Measurements from ENCODE around the gene SH3BP2.

The SH3BP2 gene

DNA sequence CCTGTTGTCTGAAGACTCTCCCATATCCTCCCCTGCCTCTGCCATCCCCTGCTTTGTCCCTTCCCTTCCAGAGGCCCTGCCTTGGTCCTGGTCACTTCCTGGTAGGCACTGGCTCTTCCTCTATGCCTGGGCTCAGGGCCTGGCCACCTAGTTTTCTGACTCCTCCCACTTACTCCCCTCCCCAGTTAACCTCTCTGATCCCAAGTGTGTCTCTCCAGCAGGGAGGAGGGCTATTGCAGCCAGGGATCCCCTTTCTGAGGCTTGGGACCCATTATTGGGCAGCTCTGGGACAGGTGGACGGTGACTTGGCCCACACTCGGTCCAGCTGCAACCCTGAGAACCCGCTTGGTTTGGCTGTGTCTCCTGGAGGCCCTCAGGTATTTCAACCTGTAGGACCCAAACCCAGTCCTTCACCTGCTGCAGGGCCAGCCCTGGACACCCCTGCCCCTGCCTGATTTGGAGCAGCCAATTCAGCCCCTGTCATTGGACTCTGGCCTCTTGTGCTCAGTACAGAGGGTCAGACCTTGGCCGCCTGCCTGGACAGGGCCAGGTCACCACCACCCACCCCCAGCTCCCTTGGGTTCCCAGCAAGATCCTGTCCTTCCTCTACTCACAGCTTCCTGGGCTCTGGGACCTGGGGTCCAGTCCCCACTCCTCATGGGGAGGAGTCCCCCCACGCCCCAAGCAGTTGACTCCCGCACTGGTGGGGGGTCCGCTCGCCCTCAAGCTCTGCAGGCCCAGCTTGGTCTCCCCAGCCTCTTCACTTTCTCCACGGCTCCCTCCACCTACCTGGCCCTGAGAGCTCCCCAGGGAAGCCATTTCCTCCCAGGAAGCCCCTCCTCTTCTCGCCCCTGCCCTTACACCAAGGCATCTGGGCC, 1.1 kb upstream of the SH3BP2 start:
- DNase-seq, result no peak

- no peak for DNase-seq
Measured at GRCh38 chr4:2792396-2792710, 532 bp upstream of the SH3BP2 start.

- peak; percentile 58 to 68 for DNase-seq
Measured at GRCh38 chr4:2793586-2794485, 951 bp downstream of the SH3BP2 start.

- DNase-seq, result no peak
Measured at GRCh38 chr4:2794486-2795299, 1.8 kb downstream of the SH3BP2 start.

GRCh38 chr4:2795300-2795892, 2.5 kb downstream of the SH3BP2 start:
- no peak for DNase-seq

DNA sequence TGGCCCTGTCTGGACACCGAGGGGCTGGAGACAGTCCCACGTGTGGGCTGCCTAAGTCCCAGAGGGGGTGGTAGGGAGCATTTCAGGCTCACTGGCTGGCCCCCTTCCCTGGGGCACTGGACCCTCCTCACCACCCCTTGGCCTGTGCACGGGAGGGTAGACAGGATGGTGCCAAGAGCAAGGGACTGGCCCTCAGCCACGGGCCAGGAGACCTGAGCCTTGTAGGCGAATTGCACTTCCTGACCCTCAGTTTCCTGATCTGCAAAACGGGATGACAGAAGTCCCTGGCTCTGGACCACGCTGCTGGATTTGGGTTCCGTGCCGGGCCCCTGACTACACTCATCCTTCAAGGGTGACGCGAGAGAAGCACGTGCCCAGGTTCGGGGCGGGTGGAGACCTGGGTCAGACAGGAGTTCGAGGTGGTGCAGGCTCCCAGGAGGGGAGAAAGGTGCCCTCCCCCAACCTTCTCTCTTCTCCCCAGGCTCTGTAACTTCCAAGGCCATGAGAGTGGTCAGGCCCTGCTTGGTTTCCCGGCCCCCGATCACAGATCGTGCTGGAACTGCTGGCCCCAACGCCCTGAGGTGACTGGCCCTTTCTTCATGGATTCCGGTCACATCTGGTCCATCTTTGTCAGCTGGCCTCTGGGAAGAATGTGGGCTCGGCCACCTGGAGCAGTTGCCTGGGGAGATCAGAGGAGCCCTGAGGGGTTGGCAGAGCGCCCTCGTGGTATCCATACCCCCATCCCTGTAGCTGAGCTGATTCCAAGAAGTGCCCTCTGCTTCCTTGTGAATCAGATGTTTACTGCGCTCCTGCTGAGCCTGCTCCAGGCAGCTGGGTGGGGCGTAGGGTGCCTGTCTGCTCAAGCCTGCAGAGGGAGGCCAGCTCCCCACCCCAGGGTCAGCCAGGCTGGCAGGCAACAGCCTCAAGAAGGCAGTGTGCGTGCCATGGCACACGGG, 3.3 kb downstream of the SH3BP2 start:
- DNase-seq, result no peak

DNA sequence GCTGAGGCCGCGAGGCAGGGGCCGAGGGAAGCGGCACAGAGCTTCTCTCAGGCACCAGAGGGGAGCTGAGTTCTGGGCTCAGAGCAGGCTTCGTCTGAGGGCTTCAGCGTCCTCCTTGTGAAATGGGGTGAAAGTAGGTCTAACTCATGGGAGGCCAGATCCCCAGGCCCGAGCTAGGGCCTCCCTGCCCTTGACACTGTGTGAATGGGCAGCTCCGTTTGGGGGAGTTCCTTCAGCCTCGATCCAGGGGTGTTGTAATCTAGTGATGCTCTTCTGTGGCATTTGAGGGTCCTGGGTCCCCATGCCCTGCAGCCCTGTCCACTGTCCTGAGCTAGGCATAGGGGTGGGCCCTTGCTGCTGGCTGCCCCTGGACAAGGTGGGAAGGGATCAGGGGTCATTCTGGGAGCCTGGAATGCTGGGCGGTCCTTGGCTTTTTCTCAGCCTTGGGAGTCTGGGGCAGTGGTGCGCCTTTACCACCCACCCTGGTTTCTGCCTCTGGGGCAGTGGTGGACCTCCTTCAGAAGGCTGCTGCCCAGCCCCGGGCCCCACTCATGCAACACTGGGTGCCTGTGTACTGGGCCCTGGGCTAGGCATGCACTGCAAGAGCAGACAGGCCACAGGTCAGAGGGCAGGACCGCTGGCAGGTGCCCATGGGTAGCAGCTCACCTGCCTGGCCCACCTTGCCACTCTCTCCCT, 4.1 kb downstream of the SH3BP2 start:
- no peak for DNase-seq

GRCh38 chr4:2797545-2798305, 4.8 kb downstream of the SH3BP2 start:
- peak; percentile 60 to 65 for DNase-seq

DNA sequence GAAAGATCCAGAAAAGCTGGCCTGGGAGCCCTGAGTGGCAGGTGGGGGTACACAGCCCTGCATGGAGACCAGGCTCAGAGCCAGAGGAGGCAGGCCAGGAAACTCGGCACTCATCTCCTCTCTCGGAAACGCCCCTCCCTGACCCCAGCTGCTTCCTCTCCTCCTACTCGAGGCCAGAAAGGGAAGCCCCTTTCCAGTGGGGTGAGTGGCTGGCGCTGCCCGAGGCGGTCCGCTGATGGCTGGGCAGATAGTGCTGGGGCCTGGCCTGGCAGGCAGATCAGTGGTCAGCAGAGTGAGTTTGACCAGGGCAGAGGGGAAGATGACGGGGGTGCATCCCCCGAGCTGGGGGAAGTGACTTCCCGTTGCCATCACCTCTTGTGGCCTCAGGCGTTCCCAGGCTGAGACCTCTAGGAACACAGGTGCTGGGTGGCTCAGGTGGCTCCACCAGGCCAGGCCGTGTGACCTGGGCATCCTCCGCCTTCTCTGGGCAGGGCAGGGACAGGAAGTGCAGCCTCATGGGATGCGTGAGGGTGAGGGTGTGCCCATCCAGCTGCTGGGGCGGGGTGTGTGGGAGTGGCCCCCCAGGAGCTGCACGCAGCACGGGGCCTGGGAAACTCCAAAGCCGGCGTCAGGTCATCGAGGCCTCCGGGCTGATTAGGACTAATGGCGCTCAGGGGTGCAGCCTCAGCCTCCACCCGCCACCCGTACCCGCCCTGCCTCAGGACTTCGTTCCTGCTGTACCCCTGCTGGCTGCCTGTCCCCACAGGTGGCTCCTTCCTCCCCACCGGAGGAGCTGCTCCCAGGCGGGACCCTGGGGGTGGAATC, 5.7 kb downstream of the SH3BP2 start:
- DNase-seq, result peak in 1 of 2 donors; percentile 50

DNA sequence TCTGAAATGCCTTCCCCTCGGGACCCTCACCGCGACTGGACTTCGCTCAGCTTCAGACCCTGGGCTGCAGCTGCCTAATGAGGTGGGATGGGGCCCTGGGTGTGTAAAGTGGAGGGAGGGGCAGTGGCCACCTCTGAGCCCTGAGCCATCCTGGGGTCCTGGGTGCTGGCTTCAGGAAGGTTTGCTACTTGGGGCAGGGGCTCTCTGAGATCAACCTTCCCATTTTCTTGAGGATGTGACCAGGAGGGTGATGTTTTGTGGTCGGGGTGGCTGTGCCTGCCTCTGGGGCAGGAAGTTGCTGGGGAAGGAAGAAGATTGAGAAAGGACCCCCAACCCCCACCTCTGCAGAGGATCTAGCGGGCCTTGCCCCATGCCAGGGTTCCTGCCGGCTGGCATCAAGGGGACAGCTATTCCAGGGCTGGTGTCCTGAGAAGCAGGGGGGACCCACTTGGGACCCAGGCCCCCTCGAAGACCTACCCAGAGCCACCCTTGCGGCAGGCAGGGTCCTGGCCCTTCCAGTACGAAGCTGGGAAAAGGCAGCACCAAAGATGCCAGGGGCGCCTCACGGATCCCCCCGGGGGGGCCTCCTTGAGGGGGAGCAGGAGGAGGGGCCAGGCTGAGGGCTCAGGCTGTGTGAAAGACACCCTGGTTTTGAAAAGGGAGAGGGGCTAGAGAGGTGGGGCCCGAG, 6.5 kb downstream of the SH3BP2 start:
- DNase-seq, result no peak

- no peak for DNase-seq
Measured at GRCh38 chr4:2799971-2800690, 7.2 kb downstream of the SH3BP2 start.

- no peak for DNase-seq
Measured at GRCh38 chr4:2800691-2801596, 8.1 kb downstream of the SH3BP2 start.

DNA sequence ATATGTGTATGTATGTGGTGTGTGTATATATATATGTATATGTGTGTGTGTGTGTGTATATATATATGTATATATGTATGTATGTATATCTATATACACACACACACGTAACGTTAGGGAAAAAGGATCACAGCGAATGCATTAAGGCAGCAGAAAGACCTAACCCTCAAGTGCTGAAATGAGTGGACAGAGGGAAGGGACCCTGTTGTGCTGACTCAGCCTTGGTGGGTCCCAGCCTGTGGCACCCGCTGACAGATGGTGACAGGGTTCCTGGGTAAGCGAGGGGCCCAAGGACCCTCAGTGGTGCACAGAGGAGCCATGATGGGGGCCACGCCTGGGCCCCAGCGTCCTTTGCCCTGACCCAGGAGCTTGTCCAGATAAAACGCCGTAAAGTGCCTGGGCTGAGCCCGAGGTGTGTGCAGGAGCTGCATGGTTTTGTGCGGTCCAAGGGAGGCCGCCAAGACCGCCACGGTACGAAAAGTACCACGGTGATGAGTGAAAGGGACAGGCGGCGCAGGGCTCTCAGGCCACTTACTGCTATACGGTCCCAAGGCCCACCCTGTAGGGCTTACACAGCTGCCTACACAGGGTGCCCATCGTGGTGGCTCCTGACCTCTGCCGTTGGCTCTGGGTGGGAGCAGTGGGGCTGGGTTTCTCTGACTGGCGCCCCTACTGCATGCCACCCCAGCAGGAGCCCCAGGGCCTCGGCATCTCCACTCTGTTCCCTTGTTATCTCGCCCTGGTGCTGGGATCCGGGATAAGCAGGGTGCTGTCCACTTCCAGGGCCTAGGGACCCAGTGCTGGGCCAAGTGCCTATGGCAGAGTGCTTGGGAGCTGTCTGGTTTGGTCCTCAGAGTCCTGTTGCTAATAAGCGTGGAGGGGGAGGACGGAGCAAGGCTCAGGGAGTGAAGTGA, 10.0 kb downstream of the SH3BP2 start:
- DNase-seq, result no peak

DNA sequence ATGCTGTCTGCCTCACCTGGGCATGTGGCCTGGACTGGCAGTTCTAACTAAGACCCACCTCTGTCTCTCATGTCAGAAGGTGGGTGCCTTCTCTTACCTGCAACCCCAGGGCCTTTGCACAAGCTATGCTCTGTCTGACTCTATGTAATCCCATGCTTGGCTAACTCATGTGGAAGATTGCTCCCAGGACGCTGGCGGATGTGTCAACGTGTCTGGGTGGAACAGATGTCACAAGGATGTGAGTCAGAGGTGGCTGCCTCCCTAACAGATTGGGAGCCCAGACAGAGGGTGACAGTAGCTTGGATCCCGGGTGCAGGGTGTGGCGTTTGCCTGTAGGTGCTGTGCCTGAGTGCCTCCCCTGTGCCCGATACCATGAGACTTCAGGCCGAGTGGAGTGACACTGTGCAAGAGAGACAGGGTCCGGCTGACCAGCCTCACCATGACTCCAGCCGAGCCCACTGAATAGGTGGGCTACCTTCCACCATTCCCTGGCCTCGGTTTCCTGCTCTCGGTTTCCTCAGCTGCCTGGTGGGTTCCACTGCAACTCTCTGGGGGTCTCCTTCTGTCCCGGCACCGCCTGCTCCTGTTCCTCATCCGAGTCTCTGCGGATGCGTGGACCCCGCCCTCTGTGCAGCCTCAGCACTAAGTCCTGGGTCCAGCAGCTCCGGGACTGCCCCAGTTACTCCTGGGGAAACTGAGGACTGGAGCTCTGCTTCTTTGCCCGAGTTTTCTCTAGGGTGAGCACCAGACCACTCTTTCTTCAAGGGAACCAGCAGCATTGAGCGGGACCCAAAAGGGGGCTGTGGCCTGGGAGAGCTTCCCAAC, 11.0 kb downstream of the SH3BP2 start:
- no peak for DNase-seq

Measured in activated CD4-positive, alpha-beta T cell treated with anti-CD3 and anti-CD28 coated beads for 4 hours (primary cell).